K562 (cell line): Measurements from ENCODE around the gene NSUN3. TPM values are rescaled to one million over a fixed set of nuclear protein-coding genes. Genes with fewer than 3 reads are reported as not detected.

Experiments
- BRF2 ChIP-seq: IDR thresholded peaks from 3 replicates; pipeline ENCODE4 v1.6.1; 2011; ENCODE audit warnings: borderline replicate concordance, mild to moderate bottlenecking; ENCODE audit not compliant: insufficient read length, insufficient read depth
- CHD1 ChIP-seq: fragments of 200-600 bp; sonication (generic); IDR thresholded peaks from one replicate; pipeline ENCODE4 v1.6.1; 2012; ENCODE audit warnings: mild to moderate bottlenecking, moderate library complexity, low read length, inconsistent platforms
- CHD7 ChIP-seq: fragments of 200-600 bp; sonication (generic); IDR thresholded peaks from one replicate; pipeline ENCODE4 v1.6.1; 2012; ENCODE audit warnings: mild to moderate bottlenecking, low read depth, low read length, inconsistent platforms
- ETV1 ChIP-seq: fragments of 450-650 bp; conservative IDR thresholded peaks from 2 replicates; pipeline ENCODE4 v1.6.1; 2016; ENCODE audit warnings: missing genetic modification characterization, control low read depth, low read depth, missing compliant biosample characterization
- GTF2E2 ChIP-seq: fragments of 200-800 bp; sonication (Bioruptor generic); IDR thresholded peaks from 2 replicates; pipeline ENCODE4 v1.6.1; 2016; ENCODE audit warnings: missing genetic modification characterization, missing compliant biosample characterization
- POLR2B ChIP-seq: fragments of 450-650 bp; IDR thresholded peaks from 2 replicates; pipeline ENCODE4 v1.6.1; 2018; ENCODE audit warnings: low read depth; ENCODE audit not compliant: partially characterized antibody
- ZNF24 ChIP-seq: fragments of 450-650 bp; IDR thresholded peaks from 2 replicates; pipeline ENCODE4 v1.6.1; 2016
- ZNF395 ChIP-seq: fragments of 200-800 bp; sonication (Bioruptor generic); IDR thresholded peaks from 2 replicates; pipeline ENCODE4 v1.6.1; 2017; ENCODE audit warnings: missing genetic modification characterization, missing compliant biosample characterization
- ZNF561 ChIP-seq: fragments of 450-650 bp; formaldehyde crosslinking; conservative IDR thresholded peaks from 2 replicates; pipeline ENCODE4 v1.4.0; 2020; ENCODE audit warnings: mild to moderate bottlenecking, moderate library complexity
- polyA plus RNA-seq, 8 experiments: library from polyadenylated mRNA; depleted of rRNA in 4 of 8; stranded (reverse) in 5 of 8; unstranded in 3 of 8; fragments of >200 nt; fragmentation: Nextera tagmentation in 2 of 8; fragmentation: Illumina TruSeq in 1 of 8; extraction: Ambion mirVana in 2 of 8; extraction: Trizol in 1 of 8; gene quantifications; 2 replicates each; pipeline versions ENCODE4 v1.2.1 to v1.2.3, GENCODE V29; 2011 to 2014; ENCODE audit warnings: inconsistent platforms in 1 of 8, missing spikeins in 1 of 8
- total RNA-seq, 7 experiments: library from RNA; depleted of rRNA in 6 of 7; stranded (reverse); fragments of >200 nt in 6 of 7; fragmentation: Illumina TruSeq in 2 of 7; extraction: Trizol in 2 of 7; gene quantifications; 2 replicates each; pipeline versions ENCODE4 v1.2.1 to v1.2.3, GENCODE V29; 2011 to 2021; ENCODE audit warnings: low replicate concordance in 1 of 7

Gene NSUN3
- total and polyA plus RNA-seq, 9 of the 15 experiments (the other 6 are each of a cell fraction or from before 2014, with no cell fraction given), result 4.4 to 12.3 (median 7.6) TPM

- no peak for TF ChIP-seq CHD7
- peak; percentile 68 for TF ChIP-seq POLR2B
- no peak for TF ChIP-seq ZNF24
- TF ChIP-seq ZNF395, result no peak
- no peak for TF ChIP-seq BRF2
- no peak for TF ChIP-seq ZNF561
- TF ChIP-seq CHD1, result no peak
- peak; percentile 31; the same call in 1 of the 2 replicates for TF ChIP-seq GTF2E2 (tag)
- TF ChIP-seq ETV1 (tag), result peak; percentile 84
Observed at GRCh38 chr3:94062513-94063404, at the start of gene NSUN3, which contains the start of gene DHFR2 (continued).
